GM19438 (cell line): ENCODE results near the gene NR4A1.

Experiments used
- ATAC-seq: cut with Tn5 transposase; IDR thresholded peaks from one replicate; pipeline ENCODE4 v1.9.1; 2021; ENCODE audit warnings: low read depth; ENCODE audit not compliant: unreplicated experiment

NR4A1 gene

GRCh38 chr12:52073531-52074381, 22.5 kb downstream of the NR4A1 start:
- no peak for ATAC-seq

DNA sequence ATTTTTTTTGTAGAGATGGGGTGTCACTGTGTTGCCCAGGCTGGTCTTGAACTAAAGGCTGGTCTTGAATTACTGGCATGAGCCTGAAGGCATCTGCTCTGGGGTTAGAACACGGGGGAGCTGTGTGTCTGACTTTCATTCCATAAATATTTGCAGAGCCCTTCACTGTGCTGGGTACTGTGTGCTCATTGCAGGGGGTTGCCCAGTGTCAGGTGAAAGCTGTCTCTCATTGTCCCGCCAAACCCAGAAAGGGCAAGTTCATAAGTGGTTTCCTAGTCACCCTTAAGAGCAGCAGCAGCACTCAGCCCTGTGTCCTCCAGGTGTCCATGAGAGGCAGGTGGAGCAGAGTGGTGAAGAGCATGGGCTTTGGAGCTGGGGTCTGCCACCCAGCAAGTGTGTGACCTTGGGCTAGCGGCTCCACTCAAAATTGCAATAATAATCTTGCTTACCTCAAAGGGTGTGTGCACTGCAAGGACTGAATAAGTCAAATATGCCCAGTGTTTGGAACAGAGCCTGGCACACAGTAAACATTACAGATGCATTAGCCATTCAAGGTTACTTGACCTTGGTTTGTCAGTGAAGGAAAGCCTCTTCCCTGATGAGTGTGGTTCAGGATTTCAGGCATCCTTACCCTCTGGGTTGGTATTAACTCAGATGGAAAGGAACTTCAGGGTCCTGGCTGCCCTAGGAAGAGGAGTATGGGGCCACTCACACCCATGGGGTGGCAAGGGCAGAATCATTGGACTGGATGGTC, 23.9 kb downstream of the NR4A1 start:
- no peak for ATAC-seq

- no peak for ATAC-seq
Observed at GRCh38 chr12:52076811-52077210, 25.6 kb downstream of the NR4A1 start.

- no peak for ATAC-seq
Observed at GRCh38 chr12:52078276-52078675, 27.0 kb downstream of the NR4A1 start.

DNA sequence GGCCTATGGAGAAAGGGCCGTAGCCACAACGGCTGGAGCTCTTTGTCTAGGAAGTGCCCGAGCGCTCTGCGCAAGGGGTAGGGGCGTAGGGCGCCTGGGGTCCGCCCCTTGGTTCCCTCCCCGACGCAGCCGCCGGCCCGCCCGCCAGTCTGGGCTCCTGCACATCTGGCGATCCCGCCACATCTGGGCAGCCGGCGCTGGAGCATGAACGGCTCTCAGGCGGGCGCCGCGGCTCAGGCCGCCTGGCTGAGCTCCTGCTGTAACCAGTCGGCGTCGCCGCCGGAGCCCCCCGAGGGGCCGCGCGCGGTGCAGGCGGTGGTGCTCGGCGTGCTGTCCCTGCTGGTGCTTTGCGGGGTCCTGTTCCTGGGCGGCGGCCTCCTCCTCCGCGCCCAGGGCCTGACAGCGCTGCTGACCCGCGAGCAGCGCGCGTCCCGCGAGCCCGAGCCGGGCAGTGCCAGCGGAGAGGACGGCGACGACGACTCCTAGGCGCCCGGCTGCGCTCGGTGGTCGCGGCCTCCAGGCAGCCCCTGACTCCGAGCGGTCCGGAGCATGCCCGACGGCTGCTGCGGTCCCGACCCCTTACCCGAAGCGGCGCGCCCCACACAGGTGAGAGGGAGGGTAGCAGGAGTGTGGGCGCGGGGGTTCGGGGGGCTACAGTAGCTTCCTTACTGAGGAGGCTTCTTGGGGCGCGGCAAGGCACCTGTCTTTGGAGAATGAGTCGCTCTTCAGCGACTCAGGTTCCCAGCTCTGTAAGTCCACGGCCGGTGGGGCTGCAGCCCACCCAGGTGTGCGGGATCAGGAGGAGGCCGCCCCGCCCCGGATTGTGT, 28.5 kb downstream of the NR4A1 start, which contains the start of gene SMIM41:
TSS of gene SMIM41 (plus strand) at position 129 of the 827 bp plus-strand sequence. CDS start at position 205, 76 bp downstream.
- no peak for ATAC-seq

DNA sequence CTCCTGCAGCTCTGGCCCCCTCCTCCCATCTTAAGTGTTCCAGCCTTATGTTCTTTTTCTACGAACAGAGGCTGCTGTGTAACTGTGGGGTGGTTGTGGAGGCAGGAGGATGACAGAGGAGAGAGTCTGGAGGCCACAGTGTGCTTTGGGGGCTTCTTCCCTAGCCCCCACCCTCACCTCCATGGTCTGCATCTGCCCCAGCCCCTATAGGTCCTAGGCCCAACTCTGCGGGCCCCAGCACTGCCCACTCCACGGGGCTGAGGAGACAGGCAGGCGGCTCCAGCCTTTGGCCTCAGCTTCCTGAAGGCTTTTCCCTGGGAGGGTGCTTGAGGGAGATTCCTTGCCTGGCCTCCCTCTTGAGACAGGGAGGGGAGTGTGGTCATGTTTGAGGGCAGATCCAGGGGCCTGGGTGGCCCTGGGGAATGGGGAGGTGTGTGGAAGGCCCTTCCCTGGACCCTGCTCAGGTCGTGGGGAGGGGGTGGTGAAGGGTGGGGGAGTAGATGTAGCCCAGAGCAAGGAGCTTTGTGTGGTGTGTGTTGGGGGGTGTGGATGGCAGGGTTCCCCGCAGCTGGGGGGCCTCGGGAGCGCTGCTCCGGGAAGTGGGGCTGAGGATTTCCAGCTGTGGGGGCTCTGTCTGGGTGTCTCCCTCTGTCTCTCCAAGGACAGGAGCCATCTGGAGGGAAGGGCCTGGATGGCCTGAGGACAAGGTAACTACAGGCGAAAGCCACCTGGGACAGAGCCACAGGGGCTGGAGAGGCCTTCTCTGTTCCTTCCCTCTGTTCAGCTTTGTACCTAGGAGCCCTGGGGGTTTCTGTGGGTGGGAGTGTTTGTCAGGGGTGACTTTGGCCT, 29.4 kb downstream of the NR4A1 start:
- no peak for ATAC-seq

GRCh38 chr12:52081263-52081733, 30.1 kb downstream of the NR4A1 start:
- peak; percentile 72 for ATAC-seq

GRCh38 chr12:52082026-52082668, 30.9 kb downstream of the NR4A1 start:
- no peak for ATAC-seq

GRCh38 chr12:52082669-52082987, 31.4 kb downstream of the NR4A1 start:
- no peak for ATAC-seq

GRCh38 chr12:52082988-52083637, 31.9 kb downstream of the NR4A1 start:
- peak; percentile 48 for ATAC-seq

- ATAC-seq, result no peak
Observed at GRCh38 chr12:52083638-52083996, 32.4 kb downstream of the NR4A1 start.

DNA sequence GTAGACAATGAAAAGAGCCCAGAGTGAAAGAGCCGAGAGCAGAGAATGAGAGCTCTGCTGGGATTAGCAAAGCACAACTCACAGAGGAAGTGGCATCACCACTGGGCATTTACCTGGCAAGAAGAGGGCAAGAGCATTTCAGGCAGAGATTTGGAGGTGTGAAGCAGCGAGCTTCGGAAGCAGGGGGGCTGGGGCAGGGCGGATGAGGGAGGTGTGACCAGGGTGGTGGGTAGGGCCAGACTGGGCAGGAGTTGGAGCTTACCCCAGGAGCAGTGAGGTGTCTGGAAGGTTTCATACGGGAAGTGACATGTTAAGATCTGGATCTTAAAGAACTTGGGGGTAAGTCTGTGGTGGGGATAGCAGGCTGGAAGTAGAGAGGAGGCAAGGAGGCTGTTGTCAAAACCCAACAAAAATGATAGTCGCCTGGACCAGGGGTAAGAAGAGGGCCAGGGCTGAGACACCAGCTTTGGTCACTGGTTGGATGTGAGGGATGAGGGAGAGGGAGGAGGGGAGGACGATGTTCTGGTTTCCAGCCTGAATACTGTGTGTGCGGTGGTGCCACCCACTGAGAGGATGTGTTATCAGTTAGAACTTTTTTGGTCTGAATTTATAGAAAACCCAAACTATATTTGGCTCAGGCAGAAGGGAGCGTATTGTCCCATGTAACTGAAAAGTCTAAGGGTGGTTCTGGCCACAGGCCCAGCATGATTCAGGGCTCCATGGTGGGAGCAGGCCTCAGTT, 33.4 kb downstream of the NR4A1 start:
- no peak for ATAC-seq

DNA sequence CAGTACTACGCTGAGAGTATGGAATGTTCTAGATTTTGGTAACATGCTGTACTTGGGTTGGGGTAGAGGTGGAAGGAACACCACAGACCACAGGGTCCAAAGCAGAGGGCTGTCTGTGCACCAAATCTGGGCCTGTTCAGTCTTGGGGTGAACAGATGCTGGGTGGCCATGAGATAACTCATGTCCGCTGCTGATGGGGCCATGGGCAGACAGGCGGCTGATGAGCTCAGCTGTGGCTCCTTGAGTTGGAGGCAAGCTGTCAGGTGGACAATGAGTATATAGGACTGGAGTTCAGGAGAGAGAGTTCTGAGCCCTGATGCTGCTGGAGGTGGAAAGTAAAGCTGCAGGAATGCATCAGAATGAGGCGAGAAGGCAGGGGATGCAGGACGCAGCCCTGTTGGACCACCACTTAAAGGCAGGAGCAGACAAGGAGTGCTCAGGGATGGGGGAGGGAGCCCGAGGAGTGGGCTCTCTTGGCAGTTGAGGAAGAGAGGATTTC, 34.5 kb downstream of the NR4A1 start:
- ATAC-seq, result no peak

DNA sequence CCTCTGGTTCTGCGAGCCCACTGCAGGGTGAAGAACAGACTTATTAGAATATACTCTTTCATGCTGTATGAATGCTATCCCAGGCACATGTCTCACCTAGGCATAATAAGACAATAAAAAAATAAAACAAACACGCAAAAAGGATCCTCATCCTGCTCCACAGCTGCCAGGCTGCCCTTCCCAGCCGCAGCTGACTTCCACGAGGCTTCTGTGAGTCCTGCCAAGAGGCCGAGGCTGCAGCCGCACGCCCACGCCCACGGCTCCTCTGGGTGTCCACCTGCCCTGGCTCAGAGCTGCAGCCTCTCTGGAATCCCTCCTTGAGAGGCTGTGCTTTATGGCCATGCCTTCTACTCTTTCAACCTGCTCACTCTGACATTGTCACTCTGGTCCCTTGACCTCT, 35.1 kb downstream of the NR4A1 start:
- ATAC-seq, result no peak

GRCh38 chr12:52086944-52087835, 35.9 kb downstream of the NR4A1 start:
- ATAC-seq, result no peak

DNA sequence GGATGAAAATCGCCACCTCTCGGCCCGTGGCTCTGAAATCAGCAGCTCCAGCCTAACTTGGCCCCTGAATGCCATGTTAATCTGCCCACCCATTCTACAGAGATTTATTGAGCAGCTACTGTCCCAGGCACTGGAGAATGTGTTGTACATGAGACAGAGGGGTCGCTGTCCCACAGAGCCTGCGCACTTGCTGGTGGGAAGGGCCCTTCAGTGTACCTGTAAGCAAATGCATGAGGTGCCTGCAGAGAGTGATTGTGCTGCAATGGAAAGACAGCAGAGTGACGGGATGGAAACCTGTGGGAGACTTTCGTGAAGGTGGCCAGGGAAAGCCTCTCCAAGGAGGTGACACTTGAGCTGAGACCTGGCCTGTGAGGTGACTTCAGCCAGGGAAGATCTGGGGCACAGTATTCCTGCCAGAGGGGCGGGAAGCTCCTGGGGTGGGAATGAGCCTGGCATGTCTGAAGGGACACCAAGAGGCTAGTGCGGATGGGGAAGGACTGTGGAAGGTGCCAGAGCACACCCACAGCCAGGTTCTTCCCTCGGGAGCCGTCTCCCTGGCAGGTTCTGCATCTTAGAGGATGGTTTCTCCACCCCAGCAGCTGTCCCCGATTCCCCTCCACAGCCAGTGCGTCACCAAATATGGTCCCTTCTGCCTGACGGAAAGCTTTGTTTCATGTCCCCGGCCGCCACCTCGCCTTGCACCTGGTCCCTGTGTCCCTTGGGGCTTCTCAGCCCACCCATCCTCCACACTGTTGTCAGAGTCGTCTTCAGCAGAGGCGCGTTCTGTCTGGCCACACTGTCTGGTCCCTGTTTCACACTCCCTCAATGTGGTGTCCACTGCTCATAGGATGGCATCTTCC, 36.9 kb downstream of the NR4A1 start:
- peak; percentile 95 for ATAC-seq
